Stimulated activated CD8-positive, alpha-beta memory T cell treated with anti-CD3 and anti-CD28 coated beads, Interleukin-15, amount 100 ng/mL, for 4 hours (primary cell): Measurements from ENCODE around the gene FN1.

ENCODE experiments used
- DNase-seq, 2 donors: peaks; one replicate each; pipeline ENCODE4 v3.0.0-alpha.2; 2020; ENCODE audit warnings: low read depth in 2 of 2

Gene FN1

DNA sequence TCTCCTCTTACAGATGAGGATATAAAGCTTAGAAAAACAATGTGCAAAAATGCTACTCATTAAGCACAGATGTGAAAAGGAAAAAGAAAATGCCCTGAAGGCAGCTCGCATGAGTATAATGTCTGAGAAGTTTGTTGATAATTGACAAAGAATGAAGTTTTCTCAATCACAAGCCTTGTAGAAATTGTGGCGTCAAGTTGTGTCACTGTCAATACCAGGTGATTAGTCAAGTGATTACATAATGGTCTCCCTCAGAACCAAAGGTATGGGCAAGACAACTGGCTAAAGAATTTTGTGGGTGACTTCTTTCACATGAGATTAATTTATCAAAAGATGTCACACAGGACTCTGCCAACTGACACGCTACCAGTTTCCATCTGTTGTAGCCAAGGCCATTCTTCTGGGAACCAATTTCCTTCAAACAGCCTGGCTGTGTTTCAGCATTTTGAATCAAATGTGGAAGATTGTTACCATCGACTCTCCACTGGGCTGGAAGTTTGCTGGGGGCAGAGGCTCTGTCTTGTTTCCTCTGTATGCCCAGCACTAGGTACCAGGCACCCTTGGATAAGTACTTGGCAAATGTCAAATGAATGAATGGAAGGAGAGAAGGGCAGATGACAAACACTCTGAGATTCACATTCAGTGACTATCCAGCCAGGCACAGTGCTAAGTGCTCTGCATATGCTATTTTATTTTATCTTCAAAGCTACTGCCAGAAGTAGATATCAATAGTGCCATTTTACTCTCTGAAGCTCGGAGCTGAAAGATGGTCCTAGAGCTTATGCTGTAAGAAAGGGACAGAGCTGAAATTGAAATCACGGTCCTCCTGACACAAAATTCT is 5.9 kb upstream of the FN1 start:
- no peak for DNase-seq

DNA sequence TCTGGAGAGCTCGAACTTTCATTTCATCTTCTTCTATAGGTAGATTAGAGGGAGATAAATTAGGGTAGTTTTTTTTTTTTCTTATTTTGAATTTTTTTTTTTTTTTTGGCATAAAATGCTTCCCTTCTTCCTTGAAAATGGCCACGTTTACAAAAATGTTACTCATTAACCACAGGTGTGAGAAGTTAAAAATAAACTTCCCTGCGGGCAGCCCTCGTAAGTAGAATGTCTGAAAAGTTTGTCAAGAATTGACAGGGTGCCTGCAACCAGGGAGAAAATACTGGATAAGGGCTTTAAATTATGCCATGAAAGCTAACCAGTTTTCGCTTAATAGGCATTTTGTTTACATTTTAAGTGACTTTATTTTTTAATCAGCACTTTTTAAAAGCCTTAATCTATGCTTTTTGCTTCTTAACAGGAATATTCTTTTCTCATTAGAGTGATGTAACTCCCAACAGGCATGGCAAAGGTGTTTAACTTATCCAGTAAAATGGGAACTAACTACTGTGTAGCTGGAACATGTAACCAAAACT is 4.2 kb upstream of the FN1 start:
- DNase-seq: no peak

DNA sequence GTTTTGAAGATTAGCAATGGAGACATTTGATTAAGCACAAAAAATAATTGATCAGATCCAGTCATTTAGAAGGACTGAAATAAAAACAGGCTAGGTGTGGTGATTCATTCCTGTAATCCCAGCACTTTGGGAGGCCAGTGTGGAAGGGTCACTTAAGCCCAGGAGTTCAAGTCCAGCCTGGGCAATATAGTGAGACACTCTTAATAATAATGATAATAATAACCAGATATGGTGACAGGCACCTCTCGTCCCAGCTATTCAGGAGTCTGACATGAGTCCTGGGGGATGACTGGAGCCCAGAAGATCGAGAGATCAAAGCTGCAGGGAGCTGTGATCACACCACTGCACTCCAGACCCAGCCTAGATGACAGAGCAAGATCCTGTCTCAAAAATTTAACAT is 3.5 kb upstream of the FN1 start:
- no peak for DNase-seq

DNA sequence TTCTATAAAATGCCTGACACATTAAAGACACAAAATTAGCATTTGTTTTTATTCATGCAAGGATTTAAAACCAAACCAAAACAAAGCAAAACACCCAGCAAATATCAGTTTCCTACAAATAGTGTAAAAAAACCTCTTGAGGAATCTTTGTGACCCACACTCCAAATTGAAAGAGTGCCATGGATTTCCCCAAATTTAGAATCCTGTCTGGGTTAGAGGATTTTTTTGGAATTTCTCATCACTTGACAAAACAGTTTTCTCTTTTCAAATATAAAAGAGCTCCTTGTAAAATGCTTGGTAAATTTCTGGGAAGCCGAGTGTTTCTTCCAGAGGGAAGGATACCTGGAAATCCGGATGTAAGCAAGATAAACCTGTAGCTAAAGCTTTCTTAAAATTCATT is 1.7 kb upstream of the FN1 start:
- DNase-seq: no peak

DNA sequence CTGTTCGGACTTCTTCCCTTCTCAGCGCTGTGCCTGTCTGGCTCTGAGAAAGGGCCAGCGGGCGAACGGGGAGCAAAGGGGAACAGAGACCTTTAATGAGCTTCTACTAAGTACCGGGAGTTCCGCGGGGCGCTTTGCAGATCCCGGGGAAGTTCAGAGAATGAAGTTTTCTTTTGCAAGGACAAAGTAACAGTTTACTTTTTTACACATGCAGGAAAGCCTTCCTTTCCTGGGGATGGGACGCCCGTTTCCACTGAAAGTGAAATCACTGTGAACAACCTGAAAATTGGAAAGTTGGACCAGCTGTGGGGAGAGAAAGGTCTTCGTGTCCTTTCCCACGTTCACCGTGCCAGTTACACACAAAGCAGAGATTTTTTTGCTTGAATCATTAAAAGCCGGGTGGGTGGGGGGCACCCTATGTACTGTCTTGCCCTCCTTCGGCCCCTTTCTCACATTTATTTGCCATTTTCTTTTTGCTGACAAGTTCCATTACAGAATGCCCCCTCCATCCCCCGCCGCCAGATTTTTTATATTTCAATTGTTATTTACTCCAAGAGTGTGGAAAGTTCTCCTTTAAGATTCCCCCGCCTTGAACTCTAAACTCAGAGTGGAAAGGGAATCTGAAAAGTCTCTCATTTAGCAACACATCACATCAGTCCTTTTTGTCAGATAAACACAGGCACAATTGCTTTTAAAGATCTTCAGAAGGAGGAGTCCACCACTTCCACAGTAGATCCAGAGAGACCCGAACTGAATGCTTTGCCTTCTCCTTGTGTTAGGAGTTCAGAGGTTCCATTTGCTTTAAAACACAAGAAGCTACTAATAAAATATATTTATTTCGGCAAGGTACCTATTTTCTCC is 1.1 kb upstream of the FN1 start:
- no peak for DNase-seq

DNA sequence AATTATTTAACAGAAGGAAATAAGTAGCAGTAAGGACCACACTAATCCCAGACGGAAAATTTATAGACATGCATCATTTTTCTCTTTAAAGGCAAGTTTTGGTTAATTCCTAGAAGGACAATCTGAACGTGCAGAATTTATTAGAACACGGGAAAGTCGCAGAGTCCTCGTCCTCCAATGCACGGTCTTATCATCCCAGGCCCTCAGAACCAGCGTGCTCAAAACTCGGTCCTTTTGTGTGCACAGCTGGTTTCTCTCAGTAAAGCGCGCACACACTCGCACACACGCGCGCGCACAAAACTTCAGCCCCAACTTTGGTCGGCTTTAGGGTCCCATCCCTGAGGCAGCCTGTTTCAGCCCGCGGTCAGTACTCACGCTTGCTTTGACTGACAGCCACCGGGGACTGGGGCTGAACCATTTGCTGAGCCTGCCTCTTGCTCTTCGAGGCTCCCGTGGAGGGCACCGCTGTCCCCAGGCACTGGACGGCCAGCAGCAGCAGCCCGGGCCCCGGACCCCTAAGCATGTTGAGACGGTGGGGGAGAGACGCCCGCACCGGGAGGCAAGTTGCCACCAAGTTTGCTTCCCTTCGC is 493 bp downstream of the FN1 start:
- no peak for DNase-seq

DNA sequence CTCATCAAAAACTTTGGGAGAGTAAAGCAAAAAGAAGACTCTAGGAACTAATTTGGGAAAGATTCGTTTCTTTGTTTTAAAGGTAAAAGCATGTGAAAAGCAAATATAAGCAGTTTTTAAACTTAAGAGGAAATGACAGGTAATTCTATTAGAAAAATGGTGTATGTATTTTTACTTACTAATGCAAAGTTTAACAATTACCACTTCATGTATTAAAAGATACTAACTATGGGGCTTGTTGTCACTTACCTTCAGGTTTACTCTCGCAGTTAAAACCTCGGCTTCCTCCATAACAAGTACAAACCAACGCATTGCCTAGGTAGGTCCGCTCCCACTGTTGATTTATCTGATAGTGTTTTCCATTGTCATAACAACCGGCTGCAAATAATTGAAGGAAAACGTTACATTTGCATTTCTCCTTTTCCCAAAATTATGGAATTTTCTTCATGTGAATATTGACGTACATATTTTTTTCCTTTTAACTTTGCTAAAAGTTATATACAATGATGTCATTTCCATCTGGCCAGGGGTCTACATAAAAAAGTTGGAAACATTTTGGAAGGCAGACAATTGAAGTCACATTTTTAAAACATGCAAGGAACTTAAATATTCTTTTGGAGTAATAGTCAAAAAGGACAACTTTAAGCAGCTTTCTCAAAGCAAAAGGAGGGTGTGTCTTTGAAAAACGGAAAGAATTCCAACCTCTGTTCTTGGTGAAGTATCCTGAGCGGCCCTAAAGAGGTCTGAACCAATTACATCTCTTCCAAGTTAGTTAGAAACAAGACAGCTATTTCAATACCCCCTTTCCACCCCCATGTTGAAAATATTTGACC is 1.2 kb downstream of the FN1 start:
- DNase-seq: no peak

DNA sequence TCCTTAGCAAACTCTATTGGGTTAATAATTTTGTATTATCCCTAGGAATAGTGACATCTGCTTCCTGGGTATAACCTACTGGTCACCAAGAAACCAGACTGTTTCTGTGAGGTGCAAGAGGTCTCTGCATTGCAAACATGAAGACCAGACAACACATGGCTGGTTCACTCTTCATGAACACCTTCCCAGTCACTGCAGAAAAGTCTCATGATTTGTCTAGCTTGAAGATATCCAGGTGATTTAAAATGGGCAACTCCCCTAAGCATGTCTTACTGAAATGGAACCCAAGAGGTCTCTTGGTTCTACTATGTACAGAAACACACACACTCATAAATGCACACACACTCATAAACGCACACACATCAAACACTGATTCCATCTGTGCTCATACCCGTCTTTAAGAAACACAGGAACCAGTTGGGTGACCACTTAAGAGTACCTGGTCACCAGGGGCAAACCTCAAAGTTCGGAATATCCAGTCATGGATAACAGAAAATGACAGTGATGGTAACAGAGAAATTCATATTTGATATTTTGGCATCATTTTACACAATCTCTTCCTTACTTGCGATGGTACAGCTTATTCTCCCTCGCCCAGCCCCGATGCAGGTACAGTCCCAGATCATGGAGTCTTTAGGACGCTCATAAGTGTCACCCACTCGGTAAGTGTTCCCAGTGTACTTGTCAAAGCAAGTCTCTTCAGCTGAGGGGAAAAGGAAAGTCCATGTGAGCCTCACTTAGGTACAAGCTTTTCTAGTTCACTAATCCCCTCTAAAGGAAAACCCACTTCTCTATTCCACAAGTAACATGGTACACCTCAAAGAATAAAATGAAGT is 2.9 kb downstream of the FN1 start:
- no peak for DNase-seq

DNA sequence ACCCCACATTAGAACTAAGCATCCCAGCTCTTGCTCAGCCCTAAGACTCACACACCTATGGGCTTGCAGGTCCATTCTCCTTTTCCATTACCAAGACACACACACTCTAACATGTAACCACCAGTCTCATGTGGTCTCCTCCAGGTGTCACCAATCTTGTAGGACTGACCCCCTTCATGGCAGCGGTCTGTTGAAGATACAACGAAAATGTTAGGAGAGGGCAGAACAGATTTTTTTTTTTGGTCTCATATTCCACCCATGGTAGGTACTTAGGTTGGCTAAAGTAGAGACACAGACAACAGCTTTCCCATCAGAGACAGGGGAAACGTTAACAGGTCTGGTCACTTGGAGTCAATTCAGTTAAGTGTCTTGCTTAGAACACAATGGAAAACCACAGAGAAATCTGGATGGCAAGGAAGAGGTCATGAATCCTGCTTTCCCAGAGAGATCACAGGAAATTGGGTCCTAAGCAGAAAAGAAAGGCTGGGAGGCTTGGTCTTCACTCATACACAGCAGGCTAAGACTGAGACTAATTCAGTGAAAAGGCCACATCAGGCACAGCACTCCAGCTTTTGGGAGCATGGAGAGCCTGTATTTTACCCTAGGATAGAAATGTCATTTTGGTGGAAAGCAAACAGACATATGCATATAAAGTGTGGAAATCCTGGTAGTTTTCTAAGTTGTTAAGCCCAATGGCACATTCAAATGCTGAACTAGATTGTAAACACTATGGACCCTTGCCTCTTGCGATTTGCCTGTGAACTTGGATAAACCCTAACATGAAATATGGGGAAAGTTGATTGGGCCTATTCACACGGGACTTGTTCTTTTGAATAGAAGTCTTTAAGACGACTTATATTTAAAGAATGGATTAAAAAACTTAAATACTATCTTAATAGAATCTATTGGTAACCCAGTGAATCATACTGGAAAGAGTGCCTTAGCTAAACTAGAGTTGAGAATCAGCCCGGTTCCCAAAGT is 3.8 kb downstream of the FN1 start:
- no peak for DNase-seq

DNA sequence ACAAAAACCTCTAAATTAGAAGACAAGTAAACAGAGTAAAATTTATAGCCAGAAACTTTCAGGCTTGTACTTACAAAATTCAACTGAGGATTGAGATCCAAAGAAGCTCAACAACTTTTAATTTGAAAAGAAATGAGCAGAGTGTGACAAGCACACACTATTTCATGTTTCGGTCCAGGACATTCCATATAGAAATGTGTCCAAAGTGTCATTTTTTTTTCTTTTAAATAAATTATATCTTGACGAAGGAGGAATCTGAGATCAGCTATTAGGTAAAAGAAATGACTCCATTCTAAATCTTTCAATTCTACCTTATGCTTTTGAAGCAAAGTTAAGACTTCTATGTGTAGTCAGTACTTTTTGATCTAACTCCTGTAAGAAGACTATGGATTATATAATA is 4.6 kb downstream of the FN1 start:
- no peak for DNase-seq

DNA sequence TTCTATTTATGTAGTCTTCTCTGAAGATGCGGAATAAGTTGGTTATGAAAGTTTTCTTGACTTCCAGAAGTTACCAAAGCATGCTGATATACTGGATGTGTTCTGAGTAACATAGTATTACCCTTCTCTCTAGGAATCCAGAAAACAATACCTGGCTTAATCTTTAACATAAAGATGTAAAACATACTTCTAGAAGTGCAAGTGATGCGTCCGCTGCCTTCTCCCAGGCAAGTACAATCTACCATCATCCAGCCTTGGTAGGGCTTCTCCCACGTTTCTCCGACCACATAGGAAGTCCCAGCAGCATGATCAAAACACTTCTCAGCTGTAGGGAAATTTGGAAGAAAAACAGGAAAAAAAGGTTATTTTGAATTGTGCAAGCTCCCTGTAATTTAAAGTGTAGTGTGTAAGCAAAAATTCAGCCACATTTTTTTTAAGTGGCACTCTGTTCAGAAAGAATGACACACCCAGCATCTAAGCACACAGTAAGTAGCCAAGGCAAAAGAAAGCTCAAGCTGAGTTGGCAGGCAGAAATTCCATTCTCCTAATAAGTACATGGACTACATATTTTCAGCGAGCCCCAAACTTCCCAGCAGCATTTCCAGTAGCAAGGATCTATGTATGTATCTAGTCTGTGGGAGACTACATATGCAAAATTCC is 5.2 kb downstream of the FN1 start:
- DNase-seq: no peak

DNA sequence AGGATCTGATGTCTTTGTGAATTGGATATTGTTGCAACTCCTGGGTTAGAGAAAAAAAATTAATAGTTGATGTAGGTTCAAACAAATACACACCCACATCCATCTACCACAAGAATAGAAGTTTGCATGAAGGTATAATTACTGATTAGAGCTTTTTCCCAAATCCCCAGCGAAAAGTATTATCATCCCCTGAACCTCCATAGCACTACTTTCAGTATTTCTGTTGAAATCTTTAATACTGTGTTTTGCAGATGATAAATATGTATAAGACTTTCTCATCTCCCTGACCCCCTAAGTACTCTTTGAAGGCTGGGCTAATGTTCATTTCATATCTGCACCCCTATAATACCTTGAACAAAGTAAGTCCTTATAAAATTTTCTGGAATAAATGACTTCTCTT is 6.4 kb downstream of the FN1 start:
- DNase-seq: no peak

DNA sequence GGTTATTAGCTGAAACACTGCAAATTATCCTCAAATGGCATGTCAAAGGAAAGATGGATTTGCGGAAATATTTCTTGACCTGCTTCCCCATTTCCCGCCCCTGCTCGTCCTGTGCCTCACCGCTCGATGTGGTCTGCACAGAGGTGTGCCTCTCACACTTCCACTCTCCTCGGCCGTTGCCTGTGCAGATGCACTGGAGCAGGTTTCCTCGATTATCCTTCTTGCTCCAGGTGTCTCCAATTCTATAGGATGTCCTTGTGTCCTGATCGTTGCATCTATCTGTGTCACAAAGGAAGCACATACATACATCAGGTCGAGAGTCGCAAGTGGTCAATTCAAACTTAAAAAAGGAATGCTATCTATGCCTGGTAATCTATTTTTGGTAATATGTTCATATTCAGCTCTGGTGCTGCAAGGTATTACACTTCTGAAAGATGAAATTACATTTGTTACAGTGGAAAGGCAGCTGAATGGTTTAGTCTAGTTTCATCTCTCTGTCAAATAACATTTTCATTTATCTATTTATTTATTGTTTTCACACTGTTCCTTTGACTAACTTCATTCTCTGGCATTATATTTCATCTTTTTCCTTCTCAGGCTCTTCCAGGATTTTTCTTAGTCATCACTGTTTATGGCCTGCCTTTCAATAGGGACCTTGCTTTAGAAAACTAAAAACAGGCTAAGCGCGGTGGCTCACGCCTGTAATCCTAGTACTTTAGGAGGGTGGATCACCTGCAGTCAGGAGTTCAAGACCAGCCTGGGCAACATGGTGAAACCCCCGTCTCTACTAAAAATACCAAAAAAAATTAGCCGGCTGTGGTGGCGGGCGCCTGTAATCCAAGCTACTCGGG is 7.6 kb downstream of the FN1 start:
- DNase-seq: no peak

DNA sequence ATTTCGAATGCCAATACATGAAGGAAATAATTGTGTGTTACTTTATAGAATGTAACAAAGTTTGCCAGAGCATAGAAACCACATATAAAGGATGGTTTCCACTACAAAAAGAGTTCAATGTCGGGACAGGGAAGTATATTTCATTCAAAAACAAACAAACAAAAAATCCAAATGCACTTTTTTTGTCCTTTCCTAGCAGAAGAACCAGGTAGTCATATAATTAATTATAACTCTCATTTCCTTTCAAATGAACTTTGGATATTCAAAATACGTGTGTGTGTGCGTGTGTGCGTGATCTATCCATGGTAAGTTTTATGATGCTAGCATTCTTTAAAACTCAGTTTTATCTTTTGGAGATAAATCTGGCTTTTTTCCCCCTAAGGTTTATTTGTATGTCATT is 8.3 kb downstream of the FN1 start:
- DNase-seq: no peak

DNA sequence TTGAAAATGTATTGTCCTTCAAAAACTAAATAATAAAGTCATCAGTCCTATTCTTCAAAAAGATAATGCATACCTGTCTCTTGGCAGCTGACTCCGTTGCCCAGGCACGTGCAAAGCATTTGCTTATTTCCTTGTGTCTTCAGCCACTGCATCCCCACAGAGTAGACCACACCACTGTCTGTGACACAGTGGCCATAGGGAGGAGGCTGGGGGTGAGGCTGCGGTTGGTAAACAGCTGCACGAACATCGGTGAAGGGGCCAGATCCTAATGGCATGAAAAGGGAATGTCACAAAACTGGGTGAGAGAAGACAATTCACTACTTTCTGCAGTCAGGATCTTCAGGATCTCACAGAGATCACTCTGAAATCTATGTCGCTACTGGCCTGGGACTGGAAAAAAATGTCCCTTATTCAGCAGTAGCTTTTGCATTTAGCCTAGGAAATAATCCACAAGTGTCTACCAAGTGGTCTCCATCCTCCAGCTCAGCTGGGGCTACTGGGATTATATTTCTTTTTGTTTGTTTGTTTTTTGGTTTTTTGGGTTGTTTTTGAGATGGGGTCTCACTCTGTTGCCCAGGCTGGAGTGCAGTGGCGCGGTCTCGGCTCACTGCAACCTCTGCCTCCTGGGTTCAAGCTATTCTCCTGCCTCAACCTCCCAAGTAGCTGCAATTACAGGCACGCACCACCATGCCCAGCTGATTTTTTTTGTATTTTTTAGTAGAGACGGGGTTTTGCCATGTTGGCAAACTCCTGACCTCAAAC is 10.7 kb downstream of the FN1 start:
- no peak for DNase-seq

DNA sequence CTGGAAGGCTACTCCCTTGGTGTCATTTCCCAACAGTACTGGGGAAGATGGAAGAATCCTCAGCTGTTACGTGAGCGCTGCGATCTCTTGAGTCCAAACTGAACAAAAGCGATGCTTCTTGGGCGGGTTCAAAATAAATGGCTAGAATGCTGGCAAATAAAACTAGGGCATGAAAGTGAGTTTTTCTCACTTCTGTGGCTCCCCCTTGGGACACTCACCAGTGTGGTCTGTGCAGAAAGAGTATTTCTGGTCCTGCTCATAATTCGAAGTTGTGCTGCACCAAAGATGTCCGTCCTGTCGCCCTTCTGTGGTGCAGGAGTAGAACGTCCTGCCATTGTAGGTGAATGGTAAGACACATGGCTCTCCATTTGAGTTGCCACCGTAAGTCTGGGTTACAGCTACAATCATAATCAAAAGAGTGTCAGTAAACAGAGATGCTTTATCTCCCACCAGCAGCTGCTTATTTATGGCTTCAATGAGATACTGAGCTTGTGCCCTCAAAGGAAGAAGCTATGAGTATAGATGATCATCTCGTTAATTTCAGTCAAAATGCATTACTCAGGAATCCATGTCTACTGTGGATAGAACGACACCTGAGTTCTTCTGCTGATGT is 11.8 kb downstream of the FN1 start:
- DNase-seq: no peak

DNA sequence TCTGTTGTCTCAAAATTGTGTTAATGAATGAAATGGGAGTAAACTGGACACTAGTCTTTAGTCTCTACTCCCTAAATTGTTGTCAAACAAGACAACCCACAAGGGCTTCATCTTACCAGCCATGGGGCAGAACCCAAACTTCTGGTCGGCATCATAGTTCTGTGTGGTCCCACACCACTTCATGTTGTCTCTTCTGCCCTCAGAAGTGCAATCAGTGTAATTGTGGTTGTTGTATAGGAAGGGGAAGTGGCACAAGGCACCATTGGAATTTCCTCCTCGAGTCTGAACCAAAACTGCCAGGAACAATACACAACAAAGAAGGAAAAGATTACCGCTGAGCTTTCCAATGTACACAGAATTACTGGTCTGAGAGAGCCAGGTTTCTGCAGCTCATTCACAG is 12.6 kb downstream of the FN1 start:
- DNase-seq: no peak
